CD4-positive, alpha-beta T cell (primary cell): Measurements from ENCODE around the gene TMSB15B. TPM values are rescaled to one million over a fixed set of nuclear protein-coding genes. Genes with fewer than 3 reads are reported as not detected.
"Not testable (repeated sequence)": the region's sequence is repeated elsewhere in the genome, so short reads cannot be mapped to it uniquely, and the experiment has no call there.

Experiments
- ATAC-seq: fragments of 200-7000 bp; cut with Tn5 transposase; one replicate; pipeline ENCODE4 v1.10.0; 2022; ENCODE audit warnings: mild to moderate bottlenecking; ENCODE audit not compliant: poor library complexity
- CTCF ChIA-PET: fragments of 350-600 bp; sonication (Branson Sonifier 250); formaldehyde crosslinking; loops from one replicate; lab custom pipeline; 2021; ENCODE audit warnings: antibody characterized with exemption, inconsistent platforms; lab: Charles Lee
- POLR2A ChIA-PET: fragments of 350-600 bp; sonication (Branson Sonifier 250); formaldehyde crosslinking; loops from one replicate; lab custom pipeline; 2021; ENCODE audit warnings: antibody characterized with exemption, inconsistent platforms; lab: Charles Lee
- DNase-seq, 14 experiments: peaks; one replicate each; pipeline ENCODE4 v3.0.0-alpha.2; 2013 to 2020; ENCODE audit warnings: mixed read lengths in 2 of 14
- H3K27ac ChIP-seq, 2 donors: one replicate each; pipeline versions ENCODE4 v1.5.1 to v1.7.0; 2013; ENCODE audit warnings: low read length in 2 of 2, low read depth in 1 of 2, mild to moderate bottlenecking in 1 of 2
- H3K27me3 ChIP-seq, 2 experiments: 1 replicate in 1 of 2; 2 replicates in 1 of 2; pipeline versions ENCODE4 v1.6.1 to v1.7.0; 2013; ENCODE audit warnings: low read length in 2 of 2, control low read depth in 1 of 2, mild to moderate bottlenecking in 1 of 2, moderate library complexity in 1 of 2; ENCODE audit not compliant: insufficient read depth in 2 of 2, control insufficient read depth in 1 of 2
- H3K36me3 ChIP-seq: one replicate; pipeline ENCODE4 v1.6.1; 2013; ENCODE audit warnings: low read length, control low read depth; ENCODE audit not compliant: insufficient read depth
- H3K4me1 ChIP-seq: one replicate; pipeline ENCODE4 v1.6.1; 2013; ENCODE audit warnings: low read length, control low read depth; ENCODE audit not compliant: insufficient read depth
- H3K4me3 ChIP-seq: one replicate; pipeline ENCODE4 v1.5.1; 2013; ENCODE audit warnings: mild to moderate bottlenecking, low read length, moderate library complexity
- H3K9me3 ChIP-seq, 2 experiments: 1 replicate in 1 of 2; 2 replicates in 1 of 2; pipeline versions ENCODE4 v1.6.1 to v1.7.0; 2013; ENCODE audit warnings: low read length in 2 of 2, mild to moderate bottlenecking in 2 of 2, control low read depth in 1 of 2, moderate library complexity in 1 of 2; ENCODE audit not compliant: control insufficient read depth in 1 of 2, insufficient read depth in 1 of 2
- H3K27ac Mint-ChIP-seq: one replicate; pipeline ENCODE4 v1.8.0; 2020; ENCODE audit warnings: mixed read lengths
- H3K27me3 Mint-ChIP-seq: one replicate; pipeline ENCODE4 v1.8.0; 2021; ENCODE audit warnings: mixed read lengths
- H3K36me3 Mint-ChIP-seq: one replicate; pipeline ENCODE4 v1.8.0; 2021; ENCODE audit warnings: low read depth, mixed read lengths
- H3K4me1 Mint-ChIP-seq: one replicate; pipeline ENCODE4 v1.8.0; 2021; ENCODE audit warnings: low read depth, mixed read lengths
- H3K4me3 Mint-ChIP-seq: one replicate; pipeline ENCODE4 v1.8.0; 2020; ENCODE audit warnings: mild to moderate bottlenecking, mixed read lengths
- H3K9me3 Mint-ChIP-seq: one replicate; pipeline ENCODE4 v1.8.0; 2020; ENCODE audit warnings: mixed read lengths
- intact Hi-C, 2 experiments: fragments of 100-400 bp; cut with DNase I in 1 of 2; cut with micrococcal nuclease in 1 of 2; formaldehyde crosslinking; loops; one replicate each; pipeline versions ENCODE4 v1.15.1 to v1.9.0; 2023 to 2025; cut with DNase I, micrococcal nuclease
- total RNA-seq, 174 experiments: library from RNA in 2 of 174; stranded (reverse) in 2 of 174; gene quantifications; one replicate each; pipeline ENCODE4 v1.2.3 and lab custom pipeline; 2021 to 2026
- TF ChIP-seq, protein P1 (sequence below): fragments of 200-600 bp; IDR thresholded peaks from one replicate; pipeline ENCODE4 v1.8.0; 2022; ENCODE audit warnings: antibody characterized with exemption, mild to moderate bottlenecking

Gene TMSB15B
- total RNA-seq, 2 experiments from 2014 or later = 8.0 to 9.0 TPM

DNA sequence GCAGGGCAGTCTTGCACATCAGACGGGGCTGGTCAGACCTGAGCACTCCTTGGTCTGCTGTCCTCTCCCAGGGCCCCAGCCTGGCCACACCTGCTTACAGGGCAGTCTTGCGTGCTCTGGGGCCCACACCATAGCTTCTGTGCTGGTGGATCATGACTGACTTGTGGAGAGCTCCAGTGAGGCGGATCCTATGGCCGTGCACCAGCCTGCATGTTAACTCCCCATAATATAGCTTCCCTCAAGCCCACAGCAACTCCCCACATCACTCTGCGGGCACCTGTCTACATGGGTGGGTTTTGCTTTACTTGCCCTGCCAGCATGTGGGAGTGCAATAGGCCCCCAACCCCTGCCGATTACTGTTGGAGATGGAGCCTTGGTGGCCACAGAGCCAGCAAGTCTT lies 8.2 kb upstream of the TMSB15B start:
- Mint-ChIP-seq H3K4me3 (no peak overlapping the region), H3K27me3 (no peaks in the 10 kb centered on the region), H3K4me1 (no peaks in the 10 kb centered on the region), H3K9me3 (no peaks in the 10 kb centered on the region), H3K36me3 (no peaks in the 10 kb centered on the region), H3K27ac (no peak overlapping the region)
- H3K4me1 ChIP-seq = no peaks in the 10 kb centered on the region
- no peak overlapping the region for H3K4me3 ChIP-seq
- CTCF ChIA-PET = no interaction called here
- POLR2A ChIA-PET = no interaction called here
- DNase-seq (no peak), ATAC-seq (no peak)
- no peak overlapping the region for H3K27ac ChIP-seq
- H3K27me3 ChIP-seq = no peaks in the 10 kb centered on the region
- intact Hi-C loops = no loop called here
- H3K9me3 ChIP-seq = peaks cover 0 to 7% of the 10 kb centered on the region in 2 experiments
- H3K36me3 ChIP-seq = no peaks in the 10 kb centered on the region
- TF ChIP-seq, protein P1, sequence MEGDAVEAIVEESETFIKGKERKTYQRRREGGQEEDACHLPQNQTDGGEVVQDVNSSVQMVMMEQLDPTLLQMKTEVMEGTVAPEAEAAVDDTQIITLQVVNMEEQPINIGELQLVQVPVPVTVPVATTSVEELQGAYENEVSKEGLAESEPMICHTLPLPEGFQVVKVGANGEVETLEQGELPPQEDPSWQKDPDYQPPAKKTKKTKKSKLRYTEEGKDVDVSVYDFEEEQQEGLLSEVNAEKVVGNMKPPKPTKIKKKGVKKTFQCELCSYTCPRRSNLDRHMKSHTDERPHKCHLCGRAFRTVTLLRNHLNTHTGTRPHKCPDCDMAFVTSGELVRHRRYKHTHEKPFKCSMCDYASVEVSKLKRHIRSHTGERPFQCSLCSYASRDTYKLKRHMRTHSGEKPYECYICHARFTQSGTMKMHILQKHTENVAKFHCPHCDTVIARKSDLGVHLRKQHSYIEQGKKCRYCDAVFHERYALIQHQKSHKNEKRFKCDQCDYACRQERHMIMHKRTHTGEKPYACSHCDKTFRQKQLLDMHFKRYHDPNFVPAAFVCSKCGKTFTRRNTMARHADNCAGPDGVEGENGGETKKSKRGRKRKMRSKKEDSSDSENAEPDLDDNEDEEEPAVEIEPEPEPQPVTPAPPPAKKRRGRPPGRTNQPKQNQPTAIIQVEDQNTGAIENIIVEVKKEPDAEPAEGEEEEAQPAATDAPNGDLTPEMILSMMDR = no peak

DNA sequence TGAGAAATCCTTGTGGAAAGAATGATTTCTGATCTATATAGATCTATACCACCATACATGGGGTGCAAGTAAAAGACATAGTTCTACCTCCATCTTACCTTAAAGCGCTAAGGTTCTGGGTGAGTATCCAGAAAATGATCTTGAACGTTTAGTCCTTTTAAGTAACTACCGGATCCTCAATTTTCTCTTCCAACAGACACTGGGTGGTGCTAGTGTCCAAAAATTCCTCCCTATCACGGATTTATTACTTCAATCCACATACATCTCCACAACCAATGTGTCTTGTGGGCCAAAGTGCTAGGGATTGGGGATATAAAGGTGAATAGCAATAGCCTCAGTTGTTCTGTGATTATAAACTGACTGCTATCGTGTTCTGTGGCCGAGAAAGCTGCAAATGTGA lies 1.8 kb upstream of the TMSB15B start:
- H3K4me3 ChIP-seq, H3K36me3 ChIP-seq, POLR2A ChIA-PET, H3K27ac Mint-ChIP-seq, CTCF ChIA-PET, H3K4me1 ChIP-seq, H3K9me3 Mint-ChIP-seq, H3K27me3 Mint-ChIP-seq, H3K27me3 ChIP-seq, H3K4me3 Mint-ChIP-seq, H3K27ac ChIP-seq, ATAC-seq, H3K9me3 ChIP-seq, H3K4me1 Mint-ChIP-seq, H3K36me3 Mint-ChIP-seq, DNase-seq, intact Hi-C loops: not testable (repeated sequence)

DNA sequence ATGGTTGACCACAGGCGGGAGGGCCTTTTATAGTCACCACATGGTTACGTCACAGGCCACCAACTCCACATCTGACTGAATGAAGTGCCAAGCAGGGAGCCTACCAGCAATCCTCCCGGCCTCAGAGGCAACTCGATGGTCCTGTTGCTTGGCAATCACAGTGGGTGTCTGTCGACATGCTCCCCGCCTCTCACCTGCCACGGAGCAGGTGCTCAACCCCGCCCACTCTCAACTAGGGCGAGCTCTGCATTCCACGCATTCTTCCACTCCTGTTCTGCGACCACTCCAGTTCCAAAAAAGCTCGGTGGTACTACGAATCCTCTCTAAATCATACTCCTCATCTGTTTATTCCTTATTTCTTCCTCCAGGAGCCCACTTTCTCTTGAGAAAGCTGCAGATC lies 21.1 kb downstream of the TMSB15B start:
- H3K4me1 ChIP-seq, H3K4me1 Mint-ChIP-seq: not testable (repeated sequence)

DNA sequence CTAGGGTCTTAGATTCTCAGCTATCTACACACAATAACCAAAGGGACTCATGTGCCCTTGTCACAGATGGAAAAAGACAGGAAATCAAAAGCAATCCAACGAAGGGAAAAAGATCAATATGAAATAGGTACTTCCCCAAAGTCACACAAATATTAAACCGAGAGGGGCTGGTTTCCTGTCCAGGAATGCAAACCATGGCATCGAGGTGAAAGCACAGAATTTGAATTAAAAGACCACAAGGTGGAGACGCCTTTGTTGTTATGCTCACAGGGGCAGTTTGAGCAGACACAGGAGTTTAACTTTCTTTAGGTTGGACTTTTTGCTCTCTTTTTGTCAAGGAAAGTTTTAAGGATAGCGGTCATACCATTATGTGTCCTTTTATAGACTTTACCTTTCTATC lies 36.8 kb downstream of the TMSB15B start:
- no peak for ATAC-seq
- H3K4me1 Mint-ChIP-seq = no peaks in the 10 kb centered on the region
- Histone ChIP-seq H3K4me1 (no peaks in the 10 kb centered on the region), H3K27ac (no peak overlapping the region), H3K4me3 (no peak overlapping the region), H3K36me3 (no peaks in the 10 kb centered on the region), H3K27me3 (no peaks in the 10 kb centered on the region), H3K9me3 (no peaks in the 10 kb centered on the region)
- no peak for DNase-seq
- intact Hi-C loops = no loop called here
- ChIA-PET POLR2A (no interaction called here), CTCF (no interaction called here)
- peaks cover 7% of the 10 kb centered on the region for H3K27me3 Mint-ChIP-seq
- no peaks in the 10 kb centered on the region for H3K9me3 Mint-ChIP-seq
- H3K27ac Mint-ChIP-seq = no peak overlapping the region
- no peaks in the 10 kb centered on the region for H3K36me3 Mint-ChIP-seq
- TF ChIP-seq, protein P1 = no peak
- no peak overlapping the region for H3K4me3 Mint-ChIP-seq

More for the DNA sequence above, 21.1 kb downstream of the TMSB15B start:
- intact Hi-C loops, ATAC-seq, H3K27me3 ChIP-seq, H3K27me3 Mint-ChIP-seq, CTCF ChIA-PET, DNase-seq, H3K27ac ChIP-seq, H3K36me3 Mint-ChIP-seq, H3K4me3 Mint-ChIP-seq, H3K27ac Mint-ChIP-seq, POLR2A ChIA-PET, H3K9me3 ChIP-seq, H3K36me3 ChIP-seq, H3K4me3 ChIP-seq, H3K9me3 Mint-ChIP-seq: not testable (repeated sequence)
